ENCODE measurements around the gene CACFD1. TPM values are rescaled to one million over a fixed set of nuclear protein-coding genes. Genes with fewer than 3 reads are reported as not detected.

Gene CACFD1
- polyA plus RNA-seq, 1 experiment = 9.2 TPM

- peak overlapping the region; percentile 86 for H3K4me3 ChIP-seq (ENCODE audit: low read depth, low read length)
- H3K27me3 ChIP-seq (ENCODE audit: control insufficient read depth, insufficient read depth, low read length) = peaks cover 4% of the 10 kb centered on the region
- DNase-seq (ENCODE audit: low read depth, low spot score) = no peak
- H3K27ac ChIP-seq (ENCODE audit: low read depth, low read length) = no peak overlapping the region
- CTCF ChIA-PET = interaction anchor here (0.8 to 1.5 kb wide), 2 partner anchors 14 to 28 kb away, joined by 3 to 6 read pairs; no protein-coding TSS in a partner anchor
- TF ChIP-seq CTCF (IDR thresholded peaks at IDR 0.05; ENCODE audit: low read depth, low read length) = no peak
- POLR2A ChIA-PET = interaction anchor here (0.7 to 1.5 kb wide), 4 partner anchors 11 to 111 kb away, joined by 3 to 5 read pairs (median 4); partner anchors contain the start of genes MED22 and RPL7A
- no peaks in the 10 kb centered on the region for H3K9me3 ChIP-seq (ENCODE audit: control insufficient read depth, insufficient read depth, low read length)
Measured at GRCh38 chr9:133458643-133459312, 1.0 kb upstream of the CACFD1 start.

GRCh38 chr9:133460405-133461175, 812 bp downstream of the CACFD1 start:
- H3K27ac ChIP-seq (ENCODE audit: low read depth, low read length) = no peak overlapping the region
- no peak for DNase-seq (ENCODE audit: low read depth, low spot score)
- ChIA-PET CTCF (interaction anchor here (1.5 kb wide), 1 partner anchor 26 kb away, joined by 6 read pairs; no protein-coding TSS in a partner anchor), POLR2A (interaction anchor here (1.5 kb wide), 1 partner anchor 113 kb away, joined by 3 read pairs; the partner anchor contains the start of genes MED22 and RPL7A)
- peak overlapping the region; percentile 86 for H3K4me3 ChIP-seq (ENCODE audit: low read depth, low read length)
- TF ChIP-seq CTCF (IDR thresholded peaks at IDR 0.05; ENCODE audit: low read depth, low read length) = no peak
- H3K27me3 ChIP-seq (ENCODE audit: control insufficient read depth, insufficient read depth, low read length) = peaks cover 4% of the 10 kb centered on the region
- no peaks in the 10 kb centered on the region for H3K9me3 ChIP-seq (ENCODE audit: control insufficient read depth, insufficient read depth, low read length)

- no peak for TF ChIP-seq CTCF (IDR thresholded peaks at IDR 0.05; ENCODE audit: low read depth, low read length)
- DNase-seq (ENCODE audit: low read depth, low spot score) = no peak
- ChIA-PET CTCF (no interaction called here), POLR2A (no interaction called here)
- Histone ChIP-seq H3K27ac (ENCODE audit: low read depth, low read length) (no peak overlapping the region), H3K9me3 (ENCODE audit: control insufficient read depth, insufficient read depth, low read length) (no peaks in the 10 kb centered on the region), H3K27me3 (ENCODE audit: control insufficient read depth, insufficient read depth, low read length) (peaks cover 4% of the 10 kb centered on the region), H3K4me3 (ENCODE audit: low read depth, low read length) (no peak overlapping the region)
Measured at GRCh38 chr9:133461975-133462374, 2.2 kb downstream of the CACFD1 start.

- CTCF ChIA-PET = no interaction called here
- no peak overlapping the region for H3K4me3 ChIP-seq (ENCODE audit: low read depth, low read length)
- POLR2A ChIA-PET = no interaction called here
- H3K27ac ChIP-seq (ENCODE audit: low read depth, low read length) = no peak overlapping the region
- no peaks in the 10 kb centered on the region for H3K9me3 ChIP-seq (ENCODE audit: control insufficient read depth, insufficient read depth, low read length)
- no peak for TF ChIP-seq CTCF (IDR thresholded peaks at IDR 0.05; ENCODE audit: low read depth, low read length)
- peaks cover 4% of the 10 kb centered on the region for H3K27me3 ChIP-seq (ENCODE audit: control insufficient read depth, insufficient read depth, low read length)
- no peak for DNase-seq (ENCODE audit: low read depth, low spot score)
Measured at GRCh38 chr9:133463234-133463863, 3.6 kb downstream of the CACFD1 start.
